Effector CD4-positive, alpha-beta T cell (primary cell): ENCODE results near the gene ABCC8.

ENCODE experiments used
- DNase-seq: peaks from one replicate; pipeline ENCODE4 v3.0.0-alpha.2; 2020

ABCC8 gene

DNA sequence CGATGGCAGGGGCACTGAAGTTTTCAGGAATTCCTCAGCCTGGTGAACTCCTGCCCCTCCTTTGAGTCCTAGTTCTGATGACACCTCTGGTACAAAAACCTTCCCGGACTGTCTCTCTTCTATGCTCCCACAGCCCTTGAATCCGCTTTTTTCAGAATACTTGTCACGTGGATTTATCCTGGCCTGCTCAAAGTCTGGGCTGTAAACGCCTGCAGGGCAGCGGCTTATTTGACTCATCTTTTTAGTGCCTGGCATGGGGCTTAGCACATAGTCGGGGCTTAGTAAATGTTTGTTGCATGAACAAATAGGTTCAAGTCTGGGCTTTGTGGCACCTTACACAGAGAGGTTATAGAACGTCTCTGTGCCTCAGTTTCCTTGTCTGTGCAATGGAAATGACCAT lies 74.8 kb downstream of the ABCC8 start:
- DNase-seq = no peak

DNA sequence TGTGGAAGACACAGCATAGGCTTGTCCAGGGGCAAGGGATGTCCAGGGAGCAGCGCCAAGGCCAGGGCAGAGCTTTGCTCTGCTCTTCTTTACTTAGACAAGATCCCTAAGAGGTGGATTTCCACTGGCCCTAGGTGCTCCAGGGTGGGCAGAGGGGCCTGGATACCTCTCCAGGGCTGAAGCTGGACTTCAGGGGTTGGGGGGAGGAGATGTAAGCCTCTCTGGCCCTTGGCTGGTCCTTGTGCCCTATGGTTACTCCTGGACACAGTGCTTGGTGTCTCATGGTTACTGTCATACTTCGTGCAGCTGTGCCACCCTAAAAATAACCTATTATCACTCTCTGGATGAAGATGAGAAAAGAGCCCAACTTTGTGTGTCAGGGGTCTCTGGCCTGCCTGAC lies 75.3 kb downstream of the ABCC8 start:
- no peak for DNase-seq

DNA sequence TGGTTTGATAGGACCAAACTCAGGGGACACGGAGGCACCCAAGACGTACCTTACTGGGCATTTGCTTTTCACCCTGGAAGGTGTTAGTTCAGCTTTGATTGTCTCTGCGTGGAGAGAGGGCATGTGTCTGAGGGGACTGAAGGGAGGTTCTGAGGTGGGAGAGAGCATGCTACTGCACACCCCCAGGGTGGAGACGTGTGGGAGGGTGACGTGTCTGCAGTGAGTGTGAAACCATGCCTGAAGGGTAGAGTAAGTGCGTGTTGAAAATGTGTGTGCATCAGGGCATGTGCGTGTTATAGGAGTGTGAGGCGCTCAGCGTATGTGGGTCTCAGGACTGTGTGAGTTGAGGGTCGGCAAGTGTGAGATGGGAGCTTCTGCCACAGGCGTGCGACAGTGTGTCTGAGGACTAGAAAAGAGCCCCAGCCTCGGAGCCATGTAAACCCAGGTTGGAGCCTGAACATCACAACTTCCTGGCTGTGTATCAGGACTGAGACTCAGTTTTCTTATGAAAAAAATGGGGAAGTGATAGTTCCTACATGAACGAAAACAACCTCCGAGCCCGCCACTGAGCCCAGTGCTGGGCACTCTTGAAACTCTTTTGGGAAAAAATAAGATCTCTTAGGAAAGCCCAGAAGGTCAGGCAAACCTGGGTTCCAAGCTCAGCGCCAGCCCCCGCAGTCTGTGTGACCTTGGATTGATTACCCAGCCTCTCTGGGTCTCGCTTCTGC lies 76.4 kb downstream of the ABCC8 start:
- no peak for DNase-seq

- no peak for DNase-seq
Observed at GRCh38 chr11:17399236-17399635, 77.4 kb downstream of the ABCC8 start.

DNA sequence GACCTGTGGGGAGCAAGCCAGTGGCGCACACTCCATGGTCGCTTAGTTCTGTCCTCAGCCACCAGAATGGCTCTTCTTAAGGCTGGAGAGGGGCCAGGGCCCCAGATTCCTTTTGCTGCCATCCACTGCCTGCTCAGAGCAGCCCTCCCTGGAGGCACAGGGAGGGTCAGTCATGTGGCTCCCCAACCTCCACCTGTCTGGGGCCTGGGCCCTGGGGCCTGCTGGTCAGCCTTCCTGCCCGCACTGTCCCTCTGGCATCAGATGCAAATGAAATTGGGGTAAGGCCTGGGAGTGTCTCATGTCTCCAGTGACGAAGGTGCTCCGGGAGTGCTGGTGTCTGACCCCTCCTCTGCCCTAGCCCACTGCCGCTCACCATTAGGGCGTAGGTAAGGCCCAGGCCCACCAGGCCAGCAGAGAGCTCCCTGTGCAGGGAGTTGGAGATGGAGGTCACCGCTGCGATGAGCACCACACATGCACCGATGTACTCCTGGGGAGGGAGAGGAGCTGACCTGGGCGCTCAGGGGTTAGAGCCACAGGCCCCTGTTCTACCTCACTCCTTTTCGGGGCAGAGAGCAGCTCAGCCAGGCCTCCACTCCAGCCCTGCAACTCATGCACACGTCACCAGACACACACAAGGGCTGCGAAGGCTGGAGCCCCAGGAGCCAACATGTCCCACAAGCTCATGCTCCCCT lies 79.2 kb downstream of the ABCC8 start:
- DNase-seq = no peak

- DNase-seq = no peak
Observed at GRCh38 chr11:17396598-17397310, 79.9 kb downstream of the ABCC8 start.

- no peak for DNase-seq
Observed at GRCh38 chr11:17395978-17396377, 80.7 kb downstream of the ABCC8 start.

DNA sequence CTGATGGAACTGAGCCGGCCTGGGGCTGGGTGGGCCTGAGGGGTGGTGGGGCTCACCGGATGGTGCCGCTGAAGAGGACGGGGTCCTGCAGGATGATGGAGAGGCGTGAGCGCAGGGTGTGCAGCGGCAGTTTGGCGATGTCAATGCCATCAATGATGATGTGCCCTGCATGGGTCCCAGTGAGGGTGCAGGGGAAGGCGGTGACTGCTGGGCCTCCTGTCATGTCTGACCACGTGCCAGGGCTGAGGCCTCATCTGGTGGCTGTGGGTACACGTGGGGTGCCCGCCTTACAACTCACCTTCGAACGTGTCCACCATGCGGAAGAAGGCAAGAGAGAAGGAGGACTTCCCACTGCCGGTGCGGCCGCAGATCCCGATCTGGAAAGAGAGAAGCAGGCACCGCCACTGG lies 81.1 kb downstream of the ABCC8 start:
- no peak for DNase-seq

GRCh38 chr11:17394743-17395390 lies 81.8 kb downstream of the ABCC8 start:
- DNase-seq = no peak

DNA sequence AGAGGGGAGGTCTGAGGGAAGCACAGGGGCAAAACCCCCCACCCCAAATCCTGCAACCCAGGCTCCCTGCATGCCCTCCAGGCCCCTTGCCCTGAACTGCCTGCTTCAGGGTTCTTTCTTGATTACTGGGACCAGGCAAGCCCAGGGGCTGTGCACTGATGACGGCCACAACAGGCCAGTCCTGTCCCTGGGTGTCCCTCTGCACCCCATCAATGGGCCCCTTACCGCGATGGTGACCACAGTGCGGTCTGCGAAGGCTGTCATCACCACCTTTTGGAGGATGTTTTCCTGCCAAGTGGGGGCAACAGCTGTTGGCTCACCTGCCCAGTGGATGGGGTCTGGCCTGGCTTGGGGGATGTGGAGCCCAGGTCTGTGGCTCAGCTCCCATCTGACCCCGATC lies 83.2 kb downstream of the ABCC8 start:
- no peak for DNase-seq

- DNase-seq = no peak
Observed at GRCh38 chr11:17392872-17393271, 83.8 kb downstream of the ABCC8 start.

DNA sequence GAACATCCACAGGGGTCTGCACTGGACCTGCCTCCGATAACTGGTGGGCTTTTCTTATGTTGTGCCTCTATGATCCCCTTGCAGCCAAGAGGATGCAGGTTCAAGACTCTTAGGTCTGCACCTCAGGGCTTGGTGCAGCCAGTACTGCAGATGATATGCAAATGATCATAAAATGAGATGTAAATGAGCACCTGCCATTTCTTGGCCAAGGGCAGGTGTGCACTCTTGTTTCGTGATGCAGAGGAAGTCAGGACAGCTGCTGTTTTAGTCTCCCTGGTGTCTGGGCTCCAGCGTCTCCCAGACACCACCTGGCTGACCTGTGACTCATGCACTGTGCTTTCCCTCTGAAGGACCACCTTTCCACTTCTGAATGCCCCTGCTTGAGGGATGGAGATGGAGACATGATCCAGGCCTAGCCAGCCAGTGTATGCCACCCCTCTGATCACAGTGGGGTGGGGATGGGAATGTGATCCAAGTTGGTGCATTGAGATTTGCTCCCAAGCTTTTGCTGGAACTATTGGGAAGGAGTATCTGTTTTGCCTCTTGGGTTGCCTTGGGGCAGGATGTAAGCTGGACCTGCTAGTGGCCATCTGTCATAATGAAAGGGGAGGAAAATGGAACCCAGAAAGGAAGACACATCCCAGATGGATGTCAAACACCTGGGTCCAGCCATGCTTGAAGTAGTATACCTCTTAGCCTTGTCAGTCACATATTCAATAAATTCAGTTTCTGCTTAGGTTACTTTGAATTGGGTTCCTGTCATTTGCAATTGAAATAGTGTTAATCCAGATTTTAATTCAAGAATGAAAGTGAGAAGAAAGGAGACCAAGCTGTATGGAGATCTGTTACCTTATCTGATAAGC lies 84.9 kb downstream of the ABCC8 start:
- DNase-seq = no peak

DNA sequence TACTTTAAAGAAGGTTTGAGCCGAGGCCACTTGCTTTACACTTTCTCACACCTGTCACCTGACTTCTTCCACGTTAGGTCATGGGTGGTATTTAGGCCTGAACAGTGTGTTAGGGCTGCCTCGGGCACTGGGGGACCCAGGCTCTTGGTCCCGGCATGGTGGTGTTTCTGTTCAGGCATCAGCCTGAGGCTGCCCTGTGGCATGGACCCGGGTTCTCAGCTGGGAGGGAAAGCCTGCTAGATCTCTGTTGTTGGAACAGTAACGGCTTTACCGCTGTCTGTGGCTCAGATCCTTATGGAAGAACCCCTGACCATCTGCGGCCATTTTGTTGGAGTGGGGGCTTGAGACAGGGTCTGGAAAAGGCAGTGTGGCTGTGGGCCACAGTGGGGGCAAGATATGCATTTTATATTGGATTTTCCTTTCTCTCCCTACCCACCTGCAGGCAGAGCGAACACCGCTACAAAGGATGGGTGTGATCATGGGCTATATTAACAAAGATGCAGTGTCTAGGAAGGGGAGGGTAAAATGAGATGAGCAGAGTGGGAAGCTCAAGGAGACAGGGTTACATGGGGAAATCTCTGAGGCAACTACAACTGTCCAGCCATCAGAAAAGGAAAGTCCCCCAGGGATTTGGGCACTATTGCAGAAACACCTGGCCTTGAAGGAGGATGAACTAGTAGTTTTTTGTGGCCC lies 86.5 kb downstream of the ABCC8 start:
- DNase-seq = no peak

DNA sequence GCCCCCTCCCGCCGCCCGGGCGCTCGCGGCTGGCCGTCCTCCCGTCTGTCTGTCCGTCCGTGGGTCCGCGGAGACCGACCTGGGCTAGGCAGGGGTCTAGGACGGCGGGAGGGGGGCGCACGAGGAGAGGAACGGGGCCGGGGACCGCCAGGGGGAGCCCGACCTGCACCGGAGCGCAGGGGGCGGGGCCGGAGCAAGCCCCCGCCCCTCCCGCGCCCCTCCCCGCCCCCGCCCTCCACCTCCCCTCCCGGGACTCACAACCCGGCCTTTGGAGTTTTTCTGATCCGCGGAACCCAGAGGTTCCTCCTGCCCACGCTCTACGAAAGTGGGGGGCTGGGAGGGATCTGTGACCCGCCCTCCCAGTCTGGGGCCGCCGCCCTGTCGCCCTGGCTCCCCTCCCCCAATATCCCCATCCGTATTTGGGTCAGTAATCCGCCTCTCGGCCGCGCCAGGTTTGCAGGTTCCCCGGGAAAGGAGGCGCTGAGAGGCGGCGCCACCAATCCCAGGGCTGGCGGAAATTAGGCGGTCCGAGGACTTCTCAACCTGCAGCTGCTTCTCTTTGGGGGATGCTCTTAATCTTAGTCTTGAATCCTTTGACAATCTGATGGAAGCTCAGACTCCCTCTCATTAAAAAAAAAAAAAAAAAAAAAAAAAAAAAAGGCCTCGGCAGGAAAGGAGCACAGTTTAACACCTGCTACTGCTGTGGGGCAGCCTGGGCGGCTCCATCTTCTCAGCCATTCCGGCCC lies 87.3 kb downstream of the ABCC8 start:
- peak; percentile 78 for DNase-seq

DNA sequence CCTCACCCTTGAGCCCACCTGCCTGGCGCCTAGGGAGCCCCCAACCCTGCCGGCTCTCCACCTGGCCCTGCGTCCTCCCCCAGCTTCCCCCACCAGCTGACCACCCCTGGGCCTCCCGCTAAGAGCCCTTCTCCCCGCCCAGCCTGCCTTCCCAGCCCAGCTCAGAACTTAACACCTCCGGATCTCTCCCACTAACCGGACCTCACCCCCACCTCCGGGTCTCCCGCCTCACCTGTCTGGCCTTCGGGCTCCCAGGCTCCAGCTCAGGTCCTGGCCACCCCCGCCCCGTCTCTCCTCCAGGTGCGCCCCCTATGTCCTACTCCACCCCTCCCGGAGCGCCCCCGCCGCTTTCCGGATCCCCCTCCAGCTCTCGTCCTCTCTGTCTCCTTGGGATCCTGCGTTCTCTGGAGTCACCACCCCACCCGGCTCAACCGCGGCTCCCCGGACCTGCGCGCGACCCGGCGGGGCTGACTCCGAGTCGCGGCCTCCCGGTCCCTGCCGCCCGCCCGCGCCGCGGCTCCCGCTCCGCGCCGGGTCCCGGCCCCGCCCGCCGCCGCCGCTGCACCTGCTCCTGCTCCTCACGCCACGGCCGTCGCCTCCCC lies 87.9 kb downstream of the ABCC8 start, which contains the start of gene KCNJ11:
KCNJ11 (minus strand) TSS at position 51 of the 602 bp plus-strand sequence. CDS start 568 bp downstream, outside the sequence.
- no peak for DNase-seq

- DNase-seq = no peak
Observed at GRCh38 chr11:17387811-17388210, 88.8 kb downstream of the ABCC8 start.

DNA sequence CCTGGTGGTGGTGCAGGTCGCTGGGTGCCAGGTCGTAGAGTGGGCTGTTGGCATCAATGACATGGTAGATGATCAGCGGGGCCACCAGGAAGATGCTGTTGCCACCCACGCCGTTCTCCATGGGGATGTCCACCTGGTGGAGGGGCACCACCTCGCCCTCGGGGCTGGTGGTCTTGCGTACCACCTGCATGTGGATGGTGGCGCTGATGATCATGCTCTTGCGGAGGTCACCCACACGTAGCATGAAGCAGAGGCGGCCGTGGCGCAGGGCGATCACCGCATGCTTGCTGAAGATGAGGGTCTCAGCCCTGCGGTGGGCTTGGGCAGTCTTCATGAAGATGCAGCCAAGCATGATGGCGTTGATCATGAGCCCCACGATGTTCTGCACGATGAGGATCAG lies 89.4 kb downstream of the ABCC8 start:
- no peak for DNase-seq

DNA sequence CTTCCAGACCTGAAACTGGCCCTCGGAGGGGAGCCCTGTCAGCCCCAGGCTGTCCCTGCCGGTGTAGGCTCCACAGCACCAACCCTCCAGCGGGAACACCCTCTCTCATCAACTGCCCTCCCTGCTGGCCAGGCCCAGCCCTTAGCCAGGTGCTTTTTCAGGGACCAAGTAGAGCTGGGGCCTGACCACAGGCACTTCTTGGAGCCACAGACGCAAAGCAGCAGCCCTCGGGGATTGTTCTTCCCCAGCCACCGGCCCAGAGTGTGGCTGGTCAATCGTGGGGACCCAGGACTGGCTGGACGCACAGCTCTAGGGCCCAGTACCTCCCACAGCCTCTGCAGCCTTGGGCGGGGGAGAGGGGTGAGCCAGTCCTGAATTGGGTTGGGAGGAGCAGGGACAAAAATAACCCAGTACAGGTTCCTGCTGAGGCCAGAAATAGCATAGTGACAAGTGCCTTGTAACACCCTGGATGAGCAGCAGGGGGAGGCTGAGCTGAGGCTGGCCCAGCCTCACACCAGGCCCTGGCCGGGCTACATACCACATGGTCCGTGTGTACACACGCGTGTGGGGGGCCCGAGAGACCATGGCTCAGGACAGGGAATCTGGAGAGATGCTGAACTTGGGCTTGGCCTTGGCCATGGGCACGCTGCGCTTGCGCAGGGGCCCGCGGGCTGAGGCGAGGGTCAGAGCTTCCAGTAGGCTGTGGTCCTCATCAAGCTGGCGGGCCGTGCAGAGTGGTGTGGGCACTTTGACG lies 90.1 kb downstream of the ABCC8 start:
- DNase-seq = no peak

- DNase-seq = no peak
Observed at GRCh38 chr11:17385926-17386325, 90.7 kb downstream of the ABCC8 start.

- DNase-seq = no peak
Observed at GRCh38 chr11:17385492-17385891, 91.2 kb downstream of the ABCC8 start.
